Measurements from ENCODE around the gene SPG7. TPM values are rescaled to one million over a fixed set of nuclear protein-coding genes. Genes with fewer than 3 reads are reported as not detected.

Gene SPG7
- total RNA-seq, 1 donor from 2014 or later = 96.1 TPM

GRCh38 chr16:89489040-89489897, 18.9 kb upstream of the SPG7 start:
- H3K4me3 ChIP-seq (ENCODE audit: insufficient read depth, low read depth, low read length) = peak overlapping the region; percentile 79
- H3K4me1 Mint-ChIP-seq (ENCODE audit: low read depth, unreplicated experiment) = peaks cover 40% of the 10 kb centered on the region
- H3K36me3 Mint-ChIP-seq (ENCODE audit: low read depth, unreplicated experiment) = peaks cover 8% of the 10 kb centered on the region
- TF ChIP-seq EZH2 (IDR thresholded peaks at IDR 0.05; ENCODE audit: insufficient read depth, low read length) = no peak
- peak; percentile 4 for TF ChIP-seq CTCF (IDR thresholded peaks at IDR 0.05; ENCODE audit: insufficient read depth, low read depth, low read length)
- FAIRE-seq = no peak
- peak; percentile 92 for DNase-seq (ENCODE audit: low read depth)
- peak overlapping the region; percentile 86 for H3K9ac ChIP-seq (ENCODE audit: low read length)
- H3K4me2 ChIP-seq (ENCODE audit: low read length) = peak overlapping the region; percentile 96
- no peaks in the 10 kb centered on the region for H3K9me3 Mint-ChIP-seq (ENCODE audit: unreplicated experiment)
- H2AFZ ChIP-seq (ENCODE audit: low read depth, low read length) = no peak overlapping the region
- no peaks in the 10 kb centered on the region for H3K27me3 Mint-ChIP-seq (ENCODE audit: low read depth, unreplicated experiment)
- peaks cover 62% of the 10 kb centered on the region for H4K20me1 ChIP-seq (ENCODE audit: insufficient read depth, low read length)
- no peaks in the 10 kb centered on the region for H3K9me3 ChIP-seq (ENCODE audit: insufficient read depth, low read depth, low read length)
- no peaks in the 10 kb centered on the region for H3K27me3 ChIP-seq (ENCODE audit: insufficient read depth, low read length)
- peaks cover 38% of the 10 kb centered on the region for H3K4me1 ChIP-seq (ENCODE audit: insufficient read depth, low read length)
- no peaks in the 10 kb centered on the region for H3K36me3 ChIP-seq (ENCODE audit: insufficient read depth, low read length)
- peaks cover 74% of the 10 kb centered on the region for H3K79me2 ChIP-seq (ENCODE audit: insufficient read depth, low read length)
- H3K4me3 Mint-ChIP-seq (ENCODE audit: unreplicated experiment) = peak overlapping the region; percentile 92
- H3K27ac Mint-ChIP-seq (ENCODE audit: unreplicated experiment) = peak overlapping the region; percentile 88
- peak overlapping the region; percentile 71 for H3K27ac ChIP-seq (ENCODE audit: low read depth, low read length)

- Mint-ChIP-seq H3K36me3 (ENCODE audit: low read depth, unreplicated experiment) (peaks cover 8% of the 10 kb centered on the region), H3K4me1 (ENCODE audit: low read depth, unreplicated experiment) (peaks cover 38% of the 10 kb centered on the region), H3K4me3 (ENCODE audit: unreplicated experiment) (no peak overlapping the region), H3K27me3 (ENCODE audit: low read depth, unreplicated experiment) (no peaks in the 10 kb centered on the region), H3K9me3 (ENCODE audit: unreplicated experiment) (no peaks in the 10 kb centered on the region), H3K27ac (ENCODE audit: unreplicated experiment) (no peak overlapping the region)
- DNase-seq (ENCODE audit: low read depth) (no peak), FAIRE-seq (no peak)
- Histone ChIP-seq H3K79me2 (ENCODE audit: insufficient read depth, low read length) (peaks cover 67% of the 10 kb centered on the region), H3K9ac (ENCODE audit: low read length) (peak overlapping the region; percentile 86), H4K20me1 (ENCODE audit: insufficient read depth, low read length) (peaks cover 60% of the 10 kb centered on the region), H3K27me3 (ENCODE audit: insufficient read depth, low read length) (no peaks in the 10 kb centered on the region), H3K4me2 (ENCODE audit: low read length) (no peak overlapping the region), H3K4me3 (ENCODE audit: insufficient read depth, low read depth, low read length) (peak overlapping the region; percentile 50), H2AFZ (ENCODE audit: low read depth, low read length) (no peak overlapping the region), H3K36me3 (ENCODE audit: insufficient read depth, low read length) (no peaks in the 10 kb centered on the region), H3K4me1 (ENCODE audit: insufficient read depth, low read length) (peaks cover 38% of the 10 kb centered on the region), H3K27ac (ENCODE audit: low read depth, low read length) (peak overlapping the region; percentile 60), H3K9me3 (ENCODE audit: insufficient read depth, low read depth, low read length) (no peaks in the 10 kb centered on the region)
- TF ChIP-seq CTCF (IDR thresholded peaks at IDR 0.05; ENCODE audit: insufficient read depth, low read depth, low read length) (no peak), EZH2 (IDR thresholded peaks at IDR 0.05; ENCODE audit: insufficient read depth, low read length) (no peak)
These were observed 18.2 kb upstream of the SPG7 start for GRCh38 chr16:89489898-89490438.

Data from astrocyte (in vitro differentiated cells and primary cell).